Fibroblast of the conjunctiva (primary cell): ENCODE results near the gene BLID.

Experiments
- DNase-seq: peaks from one replicate; pipeline ENCODE4 v3.0.0-alpha.2; 2010; ENCODE audit warnings: low read depth

Gene BLID, protein sequence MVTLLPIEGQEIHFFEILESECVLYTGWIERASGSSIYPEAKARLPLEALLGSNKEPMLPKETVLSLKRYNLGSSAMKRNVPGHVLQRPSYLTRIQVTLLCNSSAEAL

DNA sequence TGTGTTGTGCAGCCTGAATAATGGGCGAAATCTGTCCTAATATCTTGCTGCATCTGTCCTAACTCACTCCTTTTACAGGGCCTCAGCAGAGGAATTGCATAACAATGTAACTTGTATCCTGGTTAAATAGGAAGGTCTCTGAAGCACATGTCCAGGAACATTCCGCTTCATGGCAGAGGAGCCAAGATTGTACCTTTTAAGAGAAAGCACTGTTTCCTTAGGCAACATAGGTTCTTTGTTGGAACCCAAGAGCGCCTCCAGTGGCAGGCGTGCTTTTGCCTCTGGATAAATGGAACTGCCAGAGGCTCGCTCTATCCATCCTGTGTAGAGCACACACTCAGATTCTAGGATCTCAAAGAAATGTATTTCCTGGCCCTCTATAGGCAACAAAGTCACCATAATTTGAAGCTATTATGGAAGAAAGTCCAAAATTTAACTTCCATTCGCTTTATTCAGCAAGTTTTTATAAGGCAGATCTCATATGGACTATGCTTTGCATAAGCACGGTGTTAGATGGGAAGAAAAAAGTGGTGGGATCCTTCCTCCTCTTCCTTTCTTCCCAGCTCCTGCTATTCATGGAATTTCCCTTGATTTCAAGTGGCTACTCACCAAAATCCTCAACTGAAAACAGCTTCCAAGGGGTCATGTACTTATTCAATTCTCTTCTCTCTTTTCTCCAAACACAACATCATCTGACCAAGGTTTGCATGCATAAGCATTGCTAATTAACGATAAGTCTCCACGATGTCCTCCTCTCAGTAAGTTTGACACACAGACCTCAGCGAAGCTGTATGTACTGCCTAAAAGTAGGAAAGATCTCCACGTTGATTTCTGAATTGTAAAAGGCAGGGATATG, at the start of gene BLID:
TSS of gene BLID (minus strand) at position 692 of the 856 bp plus-strand sequence. CDS start at position 399, 293 bp downstream.
- no peak for DNase-seq

DNA sequence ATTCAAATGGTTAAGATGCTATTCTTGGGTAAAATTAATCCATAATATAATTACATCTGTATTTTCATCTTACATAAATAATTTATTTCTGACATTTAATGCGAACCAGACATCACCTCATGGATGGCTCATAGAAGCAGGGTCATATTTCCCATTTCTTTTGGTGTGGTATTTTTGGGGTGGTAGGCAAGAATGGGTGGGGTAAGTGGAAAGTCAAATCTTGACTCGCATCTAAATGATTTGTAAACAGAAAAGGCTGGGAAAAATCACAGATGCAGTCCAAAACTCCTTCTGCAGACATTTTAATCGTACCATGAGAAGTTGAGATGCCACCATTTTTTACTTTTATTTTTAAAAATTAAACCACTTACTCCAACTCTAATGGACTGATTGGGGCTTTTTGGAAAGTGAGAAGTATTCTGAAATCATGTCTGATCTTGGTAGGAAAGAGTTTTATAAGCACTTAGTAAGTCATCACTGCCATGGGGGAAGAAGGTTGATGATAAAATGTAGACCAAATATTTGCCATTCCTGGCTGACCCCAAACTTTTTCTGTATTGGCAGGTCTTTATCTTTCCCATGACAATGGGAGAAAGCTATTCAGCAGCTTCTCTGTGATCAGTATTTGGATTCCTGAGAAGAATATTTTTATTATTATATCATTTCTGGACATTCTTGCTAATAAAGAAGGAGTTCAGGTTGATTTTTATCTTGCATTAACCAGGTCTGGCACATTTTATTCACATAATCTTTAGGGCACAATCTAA, 47.2 kb upstream of the BLID start:
- no peak for DNase-seq

DNA sequence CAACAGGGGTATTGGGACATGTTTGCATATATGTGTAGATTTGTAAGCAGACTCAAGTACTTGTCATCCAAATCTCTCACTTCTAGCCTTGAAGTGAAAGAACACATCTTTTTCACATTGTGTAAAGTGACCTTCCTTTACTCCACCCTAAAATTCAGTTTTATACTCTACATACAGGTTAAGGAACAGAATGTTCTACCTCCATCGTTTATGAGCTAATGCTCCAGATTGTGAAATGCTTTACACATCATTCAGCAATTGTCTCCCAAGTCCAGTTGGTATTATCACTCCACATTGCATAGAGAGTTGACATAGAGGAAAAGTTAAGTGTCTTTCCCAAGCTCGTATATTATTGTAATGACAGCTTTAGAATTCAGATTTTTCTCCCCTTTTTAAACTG, 46.1 kb upstream of the BLID start:
- DNase-seq: peak; percentile 60

DNA sequence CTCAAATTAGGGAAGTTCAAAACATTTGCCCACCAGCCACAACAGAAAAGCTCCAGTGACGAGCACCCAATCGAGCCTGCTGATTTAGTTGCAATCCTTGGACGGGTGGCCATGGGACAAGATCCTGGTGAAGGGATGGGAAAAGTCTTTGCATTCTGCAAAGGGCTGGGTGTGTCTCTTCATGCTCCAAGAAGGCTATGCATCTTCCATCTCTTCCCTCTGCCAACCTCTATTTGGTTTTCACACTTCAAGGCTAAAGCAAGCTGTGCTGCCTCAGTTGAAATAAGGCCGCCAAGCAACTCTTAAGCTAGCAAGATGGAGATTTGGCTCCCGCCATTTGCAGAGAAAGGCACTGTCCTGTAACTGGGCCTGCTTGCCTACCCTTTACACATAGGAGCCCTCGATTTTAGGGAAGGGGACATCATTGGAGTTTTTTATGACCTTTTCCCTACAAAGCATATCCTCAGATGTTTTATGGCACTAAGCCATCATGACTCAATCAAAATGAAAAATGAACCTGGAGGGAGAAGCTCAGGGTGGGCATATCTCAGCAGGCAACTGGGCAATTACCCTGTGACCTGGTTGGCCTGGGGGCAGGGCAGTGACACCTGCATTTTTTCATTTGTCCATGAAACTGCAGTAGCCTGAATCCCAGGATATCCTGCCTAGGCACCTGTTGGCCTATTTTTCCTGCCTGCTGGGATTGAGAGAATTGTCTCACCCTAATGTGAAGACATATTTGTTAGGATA, 45.0 kb upstream of the BLID start:
- no peak for DNase-seq

DNA sequence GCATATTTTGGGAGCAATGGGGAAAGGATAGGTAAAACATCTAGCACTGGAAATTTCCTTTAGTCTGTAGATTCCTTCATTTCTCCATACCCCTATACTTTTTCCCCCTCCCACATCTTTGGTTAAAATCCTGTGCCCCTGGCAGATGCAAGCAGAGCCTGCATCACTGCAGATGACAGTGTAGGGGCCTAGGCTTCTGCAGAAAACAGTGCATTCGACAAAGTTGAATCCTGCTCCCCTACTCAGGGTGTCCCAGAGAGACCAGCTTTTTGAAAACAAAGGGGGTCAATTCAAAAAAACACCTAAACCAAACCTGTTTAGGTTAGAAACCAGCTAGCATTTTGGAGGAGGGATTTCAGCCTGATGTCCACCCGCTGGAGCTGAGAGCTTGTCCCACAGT, 43.8 kb upstream of the BLID start:
- DNase-seq: no peak

DNA sequence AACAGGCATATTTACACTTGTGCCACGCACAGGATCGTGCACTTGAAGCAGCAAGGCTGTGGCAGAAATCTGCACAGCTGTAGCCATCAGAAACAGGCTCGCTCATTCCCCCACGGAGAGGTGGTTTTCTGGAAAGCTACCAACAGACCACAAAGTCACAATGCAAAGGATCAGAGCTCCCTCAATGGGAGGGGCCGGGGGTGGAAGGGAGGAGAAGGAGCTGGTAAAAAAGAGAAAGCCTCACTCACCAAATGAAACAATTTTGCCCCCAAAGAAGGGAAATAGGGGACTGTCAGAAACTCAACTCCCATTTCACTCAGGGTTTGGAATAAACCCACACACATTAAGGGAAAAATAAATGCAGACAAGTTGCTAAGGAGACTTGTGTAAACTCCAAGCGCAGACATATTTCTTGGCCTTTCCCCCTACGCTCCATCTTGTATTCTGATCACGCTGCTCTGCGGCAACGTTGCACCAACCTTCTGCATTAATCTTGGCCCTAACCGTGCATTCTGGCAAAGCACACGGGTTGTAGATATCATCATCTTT, 43.2 kb upstream of the BLID start:
- DNase-seq: no peak

DNA sequence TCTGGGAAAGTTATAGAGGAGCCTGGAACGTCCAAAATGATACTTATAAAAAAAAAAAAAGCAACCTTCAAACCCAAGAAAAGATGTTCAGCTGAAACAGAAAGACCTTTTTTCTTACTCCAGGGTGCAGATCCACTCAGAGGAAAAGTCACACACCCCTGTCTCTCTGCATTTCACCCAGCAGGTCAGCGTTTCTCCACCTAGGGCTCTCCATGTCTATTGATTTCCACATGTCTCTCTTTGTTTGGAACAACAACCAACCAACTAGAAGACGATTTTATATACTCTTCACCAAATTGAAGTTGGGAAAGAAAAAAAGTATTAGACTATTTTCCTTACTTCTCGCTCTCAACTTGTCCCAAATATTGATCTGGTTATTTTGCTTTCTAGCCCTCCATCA, 42.2 kb upstream of the BLID start:
- DNase-seq: no peak

DNA sequence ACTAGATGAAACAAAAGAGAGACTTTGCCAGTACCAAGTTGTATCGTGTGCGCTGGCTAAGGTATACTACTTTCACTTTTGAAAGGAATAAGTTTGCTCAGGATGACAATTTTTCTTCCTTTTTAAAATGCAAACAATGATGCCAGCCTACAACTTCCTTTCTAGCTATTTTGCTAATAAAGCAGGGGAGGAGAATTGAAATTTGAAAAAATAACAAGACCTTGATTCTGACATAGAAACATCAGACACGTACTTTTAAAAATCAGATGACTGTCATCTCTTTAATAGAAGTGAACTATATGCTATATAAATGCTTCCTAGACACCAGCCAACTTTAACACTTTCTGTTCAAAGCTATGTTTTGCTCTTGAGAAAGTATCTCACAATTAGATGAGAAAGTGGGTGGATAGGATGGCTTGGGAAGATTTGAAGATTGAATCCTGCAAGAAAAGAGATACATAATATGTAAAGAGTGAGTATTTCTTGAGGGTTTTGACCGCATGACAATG, 41.7 kb upstream of the BLID start:
- DNase-seq: no peak

DNA sequence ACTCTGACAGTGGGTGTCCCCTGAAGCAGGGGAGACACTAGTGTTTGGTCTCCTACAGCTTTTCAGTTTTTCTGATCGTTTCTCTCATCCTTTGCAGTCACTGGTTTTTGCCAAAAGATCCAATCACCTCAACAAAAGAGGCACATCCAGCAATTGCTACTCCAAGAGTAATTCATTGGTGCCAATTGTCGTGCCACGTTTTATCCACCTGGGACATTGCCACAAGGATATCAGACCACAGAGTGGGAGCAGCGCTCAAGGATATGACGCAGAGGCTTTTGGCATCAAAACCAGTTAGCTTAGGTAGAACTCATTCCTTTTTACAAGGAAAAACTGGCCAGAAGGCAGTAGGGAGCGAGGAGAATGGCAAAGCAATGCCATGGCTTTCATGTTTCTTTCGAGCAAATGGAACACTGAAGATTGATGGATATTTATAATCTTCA, 40.9 kb upstream of the BLID start:
- no peak for DNase-seq

DNA sequence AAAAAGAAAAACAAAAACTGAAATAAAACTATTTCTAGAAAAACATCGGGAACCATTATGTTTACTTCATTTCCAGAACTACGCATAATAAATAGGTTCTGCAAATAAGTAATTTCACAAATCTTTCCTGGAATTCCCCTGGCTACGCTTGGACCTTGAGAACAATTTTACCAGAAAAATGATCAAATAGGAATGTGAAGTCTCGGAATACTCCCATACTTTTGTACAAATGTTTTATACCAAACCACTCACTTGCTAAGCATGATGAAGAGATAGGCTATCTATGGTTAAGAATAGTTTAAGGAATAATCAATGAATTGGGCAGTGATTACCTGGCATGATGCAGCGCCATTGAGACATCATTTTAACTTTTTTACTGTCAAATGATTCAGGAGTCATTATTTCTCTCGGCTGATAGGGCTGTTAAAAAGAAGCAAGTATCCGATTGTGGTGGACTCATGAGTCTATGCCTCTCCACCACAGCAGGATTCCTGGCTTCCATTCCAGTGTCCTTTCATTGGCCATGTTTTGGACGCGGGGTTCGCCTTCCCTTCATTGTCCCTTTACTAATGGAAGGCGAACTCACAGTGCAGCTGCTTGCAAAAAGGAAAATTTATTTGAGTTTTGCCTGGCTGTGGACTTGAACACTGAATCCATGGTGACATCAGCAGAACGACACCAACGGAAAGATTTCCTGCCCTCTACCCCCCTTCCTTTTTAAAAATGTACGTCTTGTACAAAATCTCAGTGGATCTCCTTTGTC, 39.9 kb upstream of the BLID start:
- no peak for DNase-seq

DNA sequence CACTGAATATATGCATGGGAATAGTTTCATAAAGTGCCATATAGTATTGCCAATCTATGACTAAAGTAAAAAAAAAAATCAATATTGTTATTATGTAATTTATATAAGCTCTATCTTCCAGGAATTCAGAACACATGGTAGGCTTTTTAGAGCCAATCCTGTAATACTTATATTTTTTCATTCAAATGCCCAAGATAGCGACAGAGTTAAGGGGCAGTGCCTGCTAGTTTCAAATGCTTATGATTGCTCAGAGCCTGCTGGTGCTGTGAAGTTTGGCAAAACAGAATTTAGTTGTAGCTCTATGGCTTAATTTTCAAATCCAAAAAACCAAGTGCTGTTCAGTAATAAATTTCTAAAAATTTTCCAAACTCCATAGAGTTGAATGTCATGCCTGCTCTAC, 39.0 kb upstream of the BLID start:
- no peak for DNase-seq

DNA sequence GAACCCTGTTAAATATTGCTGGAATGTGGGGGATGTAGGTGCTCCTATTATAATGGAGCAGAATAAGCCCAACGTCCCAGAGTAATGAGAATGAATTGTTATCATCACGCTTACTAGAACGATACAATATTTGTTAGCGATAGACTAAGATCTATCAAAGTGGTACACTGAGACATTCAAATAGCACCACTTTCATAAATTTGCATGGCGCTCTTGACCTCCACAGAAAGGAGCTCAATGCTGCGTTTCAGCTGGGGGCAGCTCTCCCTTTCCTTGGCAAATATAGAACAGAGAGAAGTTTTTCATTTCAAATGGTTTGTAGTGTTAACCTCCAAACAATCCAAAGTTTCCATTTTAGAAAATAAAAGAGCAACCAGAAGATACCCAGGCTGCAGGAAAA, 38.2 kb upstream of the BLID start:
- DNase-seq: no peak

DNA sequence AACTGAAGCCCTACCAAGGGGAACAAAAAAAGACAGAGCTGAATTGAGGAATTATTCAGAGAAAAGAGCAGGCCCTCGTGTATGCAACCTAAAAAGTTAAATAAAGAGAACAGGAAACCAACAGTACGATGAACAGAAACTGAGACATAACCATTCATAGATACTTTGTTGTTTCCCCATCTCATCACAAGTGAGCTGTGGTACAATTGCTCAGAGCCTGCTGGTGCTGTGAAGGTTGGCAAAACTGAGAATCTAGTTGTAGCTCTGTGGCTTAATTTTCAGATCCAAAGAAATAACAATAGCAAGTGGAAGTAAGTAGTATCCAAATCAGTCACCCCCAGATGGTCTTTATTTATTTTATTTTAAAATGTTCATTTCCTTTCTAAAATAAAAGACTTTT, 37.7 kb upstream of the BLID start:
- DNase-seq: no peak

DNA sequence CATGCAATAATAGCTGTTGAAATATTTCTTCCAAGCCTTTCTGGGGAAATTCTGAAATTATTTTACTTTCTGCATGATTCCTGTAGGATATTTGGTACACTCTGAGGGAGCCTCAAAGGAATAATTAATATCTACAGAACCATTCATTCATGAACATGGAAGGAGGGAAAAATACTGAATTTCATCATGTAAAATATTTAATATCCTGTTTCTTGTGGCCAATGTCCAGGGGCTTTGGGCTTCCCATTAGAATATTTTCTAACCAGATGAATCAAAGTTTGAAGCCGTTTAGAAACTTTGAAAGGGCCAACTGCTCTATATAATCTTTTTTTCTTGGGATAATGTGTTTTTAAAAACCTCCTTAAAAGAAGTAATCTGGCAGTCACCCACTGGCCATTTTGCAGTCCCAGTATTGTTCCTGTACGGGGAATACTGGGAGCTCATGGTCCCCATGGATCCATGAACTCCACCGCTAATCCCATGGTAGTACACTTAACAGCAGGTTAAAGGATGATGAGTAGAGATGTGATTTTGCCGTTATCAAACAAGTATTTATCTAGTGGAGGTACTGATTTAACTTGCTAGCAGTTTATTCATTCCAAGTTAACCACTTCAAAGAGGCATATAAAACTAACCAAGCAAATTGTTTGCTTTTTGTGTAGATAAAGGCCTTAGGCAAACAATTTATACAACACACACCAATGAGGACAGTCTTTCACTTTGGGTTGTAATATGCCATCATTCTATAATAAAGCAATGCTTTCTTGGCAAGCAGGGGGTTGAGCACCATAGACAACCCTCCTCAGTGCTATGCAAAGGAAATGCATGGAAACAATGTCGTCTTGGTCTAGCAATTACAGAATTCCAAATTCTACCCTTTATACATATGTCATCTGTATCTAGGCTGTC, 34.5 kb upstream of the BLID start:
- no peak for DNase-seq

DNA sequence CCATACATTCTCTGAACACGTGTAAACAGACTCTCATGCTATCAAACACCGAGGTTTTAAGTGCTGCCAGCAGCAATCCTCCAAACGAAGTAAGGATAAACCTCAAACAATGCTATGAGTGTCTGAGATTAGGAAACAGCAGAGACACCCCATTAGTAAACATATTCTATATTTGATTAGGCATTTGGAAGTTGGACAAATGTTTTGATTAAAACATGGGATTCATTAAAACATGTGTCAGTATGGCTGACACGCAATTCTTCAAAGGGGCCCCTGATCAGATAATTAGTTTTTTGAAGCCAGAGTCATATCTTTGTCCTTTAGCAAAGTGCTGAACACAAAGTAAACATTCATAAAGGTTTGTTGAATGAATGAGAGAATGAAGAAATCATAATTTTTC, 33.2 kb upstream of the BLID start:
- DNase-seq: no peak

DNA sequence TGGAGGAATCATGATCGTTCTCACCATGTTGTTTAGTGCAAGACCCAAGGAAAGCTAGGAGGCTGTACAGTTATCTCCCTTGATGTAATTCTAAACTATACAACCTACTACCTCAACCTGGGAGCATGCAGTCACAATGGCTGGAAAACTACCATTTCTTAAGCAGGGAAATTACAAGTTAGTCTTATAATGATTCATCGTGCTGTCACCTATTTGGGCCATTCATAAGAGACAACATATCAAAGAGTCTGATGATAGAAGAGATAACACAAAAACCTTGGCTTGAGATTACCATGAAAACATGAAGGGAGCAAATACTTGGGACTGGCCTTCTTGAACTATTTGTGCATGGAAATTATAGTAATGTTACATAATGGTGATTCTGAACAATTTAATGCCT, 30.5 kb upstream of the BLID start:
- DNase-seq: no peak

DNA sequence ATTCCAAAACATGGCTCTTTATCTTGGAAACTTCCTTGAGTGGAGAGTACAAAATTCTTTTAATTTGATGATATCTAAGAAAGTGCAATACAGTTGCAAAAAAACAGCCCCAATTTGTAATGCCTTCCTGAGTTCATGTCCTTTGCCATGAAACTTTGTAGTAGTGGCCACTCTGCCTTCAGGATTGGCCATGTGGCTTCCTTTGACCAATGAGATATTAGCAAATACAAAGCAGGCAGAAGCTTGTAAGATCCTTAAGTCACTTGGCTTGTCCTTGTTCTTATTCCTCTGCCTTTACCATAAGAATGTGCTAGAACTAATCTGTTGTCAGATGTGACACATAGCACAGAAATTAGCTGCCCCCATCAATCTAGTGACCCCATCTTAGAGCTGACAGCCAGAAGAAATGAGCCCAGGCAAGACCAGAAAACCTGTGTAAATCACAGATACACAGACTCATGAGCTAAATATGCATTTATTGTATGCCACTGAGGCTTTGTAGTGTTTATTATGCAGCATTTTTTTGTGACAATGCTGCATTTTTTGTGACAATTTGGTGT, 29.8 kb upstream of the BLID start:
- DNase-seq: no peak

DNA sequence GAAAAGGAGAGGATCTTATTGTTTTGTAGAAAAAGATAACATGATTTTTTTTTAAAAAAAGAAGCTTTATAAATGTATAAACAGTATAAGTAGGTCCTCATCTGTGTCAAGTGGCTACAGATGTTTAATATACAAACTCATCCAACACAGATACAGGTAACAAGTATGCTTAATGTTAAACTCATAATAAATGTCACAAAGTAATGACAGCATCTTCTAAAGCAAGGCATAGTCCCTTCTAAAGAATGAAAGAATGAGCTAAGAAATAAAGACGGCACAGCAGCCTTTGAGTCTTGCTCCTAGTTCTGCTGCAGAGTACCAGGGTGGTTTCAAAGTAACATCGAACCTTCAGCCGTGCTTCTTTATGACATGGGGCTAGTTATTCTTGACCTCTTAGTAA, 28.7 kb upstream of the BLID start:
- DNase-seq: no peak

DNA sequence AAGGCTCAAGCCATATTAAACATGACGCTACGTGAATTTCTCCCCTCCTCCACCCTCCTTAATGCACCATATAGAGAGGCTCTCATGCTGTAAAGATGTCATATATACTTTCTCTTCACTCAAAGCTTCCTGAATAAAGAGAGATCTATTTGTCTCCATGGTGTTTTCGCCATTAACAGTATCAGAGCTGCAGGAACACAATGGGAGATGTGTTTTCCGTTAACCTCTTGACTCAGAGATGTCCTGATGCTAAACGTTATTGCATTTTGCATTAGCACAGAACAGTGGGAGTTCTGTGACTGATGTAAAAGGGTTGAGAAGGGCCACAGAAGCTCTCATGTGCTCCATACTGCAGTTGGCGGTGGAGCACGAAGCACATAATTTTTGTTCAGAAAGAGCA, 25.7 kb upstream of the BLID start:
- DNase-seq: no peak

DNA sequence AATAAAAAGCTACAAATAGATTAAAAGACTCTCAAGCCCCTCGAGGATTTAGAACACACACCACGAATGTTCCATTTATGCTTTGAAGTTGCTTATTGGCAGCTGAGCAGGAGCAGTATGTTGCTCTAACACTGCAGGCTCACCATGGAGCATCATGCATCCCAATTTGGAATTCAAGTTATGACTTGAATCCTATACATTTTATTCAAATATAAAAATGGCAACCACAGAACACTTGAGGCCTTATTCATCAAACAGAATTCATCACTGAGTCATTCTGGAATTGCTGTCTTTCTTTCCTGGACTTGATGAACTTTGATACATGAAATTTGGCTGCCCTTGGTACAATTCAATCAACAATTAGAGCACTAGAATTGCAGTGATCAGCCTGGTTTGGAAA, 24.5 kb upstream of the BLID start:
- peak; percentile 52 for DNase-seq
